Endothelial cell of umbilical vein (primary cell): ENCODE data around the gene MIB2. TPM values are rescaled to one million over a fixed set of nuclear protein-coding genes. Genes with fewer than 3 reads are reported as not detected.

ENCODE experiments used
- BruUV-seq: library from RNA; stranded (reverse); fragments of 400-500 nt; replicated peaks from 2 replicates; lab custom pipeline; 2021; lab: Mats Ljungman, UMichigan
- CTCF ChIA-PET: fragments of 300-600, 350-600 bp; sonication (Branson Sonifier 250); formaldehyde crosslinking; loops from one replicate; lab custom pipeline; 2021; ENCODE audit warnings: antibody characterized with exemption, inconsistent platforms; lab: Charles Lee
- POLR2A ChIA-PET: fragments of 300-600, 350-600 bp; sonication (Branson Sonifier 250); formaldehyde crosslinking; loops from one replicate; lab custom pipeline; 2021; ENCODE audit warnings: antibody characterized with exemption, inconsistent platforms; lab: Charles Lee
- DNase-seq: peaks from one replicate; pipeline ENCODE4 v3.0.0-alpha.2; 2011; ENCODE audit warnings: low read depth, low spot score
- FAIRE-seq: peaks from 2 replicates; lab custom pipeline; 2011; peaks lifted over from hg19 to GRCh38; lab: Jason Lieb, UNC
- H2AFZ ChIP-seq: 2 replicates; pipeline ENCODE4 v1.6.0; 2012; ENCODE audit warnings: low read depth, low read length, control low read depth, inconsistent platforms
- H3K27ac ChIP-seq: 2 replicates; pipeline ENCODE4 v1.5.1; 2011; ENCODE audit warnings: low read depth, mild to moderate bottlenecking, control low read depth, low read length, moderate library complexity; ENCODE audit not compliant: insufficient read depth
- H3K27me3 ChIP-seq, 2 experiments: 2 replicates each; pipeline versions ENCODE4 v1.6.0 to v1.6.1; 2011; ENCODE audit warnings: low read length in 2 of 2, mixed read lengths in 1 of 2; ENCODE audit not compliant: control insufficient read depth in 2 of 2, insufficient read depth in 2 of 2
- H3K36me3 ChIP-seq, 2 experiments: 2 replicates in 1 of 2; 3 replicates in 1 of 2; pipeline ENCODE4 v1.5.1; 2011; ENCODE audit warnings: low read length in 2 of 2, mild to moderate bottlenecking in 1 of 2, moderate library complexity in 1 of 2; ENCODE audit not compliant: control insufficient read depth in 2 of 2, insufficient read depth in 2 of 2; ENCODE audit errors: extremely low read depth in 1 of 2
- H3K4me1 ChIP-seq: 3 replicates; pipeline ENCODE4 v1.5.1; 2011; ENCODE audit warnings: mild to moderate bottlenecking, low read length; ENCODE audit not compliant: control insufficient read depth, insufficient read depth; ENCODE audit errors: extremely low read depth
- H3K4me2 ChIP-seq: 2 replicates; pipeline ENCODE4 v1.6.1; 2011; ENCODE audit warnings: low read length, control low read depth, mixed read lengths; ENCODE audit not compliant: insufficient read depth
- H3K4me3 ChIP-seq, 3 experiments: fragments of 200-600 bp in 1 of 3; sonication (generic), shearing (Covaris generic) in 1 of 3; replicated peaks in 1 of 3; 2 replicates each; pipeline ENCODE4 v1.5.1; 2011 to 2016; ENCODE audit warnings: control low read depth in 3 of 3, low read length in 3 of 3, mild to moderate bottlenecking in 2 of 3, inconsistent platforms in 1 of 3, low read depth in 1 of 3, moderate library complexity in 1 of 3; ENCODE audit not compliant: insufficient read depth in 1 of 3
- H3K79me2 ChIP-seq: 2 replicates; pipeline ENCODE4 v1.6.0; 2012; ENCODE audit warnings: low read length, inconsistent platforms; ENCODE audit not compliant: control insufficient read depth, insufficient read depth
- H3K9ac ChIP-seq: replicated peaks from 2 replicates; pipeline ENCODE3; 2011; ENCODE audit warnings: low read length, control low read depth; ENCODE audit not compliant: insufficient read depth; ENCODE audit errors: extremely low read depth
- H3K9me1 ChIP-seq: replicated peaks from 3 replicates; pipeline ENCODE4 v1.6.0; 2011; ENCODE audit warnings: mild to moderate bottlenecking, low read length; ENCODE audit not compliant: control insufficient read depth, insufficient read depth; ENCODE audit errors: extremely low read depth
- H3K9me3 ChIP-seq: replicated peaks from 2 replicates; pipeline ENCODE4 v1.5.1; 2012; ENCODE audit warnings: low read length, inconsistent platforms; ENCODE audit not compliant: control insufficient read depth, insufficient read depth
- H4K20me1 ChIP-seq: replicated peaks from 2 replicates; pipeline ENCODE3; 2011; ENCODE audit warnings: mild to moderate bottlenecking, low read length; ENCODE audit not compliant: control insufficient read depth, insufficient read depth; ENCODE audit errors: extremely low read depth
- EZH2 ChIP-seq: IDR thresholded peaks from 2 replicates; pipeline ENCODE4 v1.6.1; 2012; ENCODE audit warnings: borderline replicate concordance, low read depth, mild to moderate bottlenecking, moderate library complexity, low read length, inconsistent platforms; ENCODE audit not compliant: severe bottlenecking
- FOS ChIP-seq: IDR thresholded peaks from 2 replicates; pipeline ENCODE4 v1.6.1; 2011; ENCODE audit warnings: mild to moderate bottlenecking, low read length, moderate library complexity, borderline replicate concordance; ENCODE audit not compliant: insufficient read depth
- GATA2 ChIP-seq: IDR thresholded peaks from 2 replicates; pipeline ENCODE4 v1.7.0; 2011; ENCODE audit warnings: low read depth, mild to moderate bottlenecking, moderate library complexity, mixed read lengths, low read length; ENCODE audit not compliant: insufficient read length, insufficient read depth
- MYC ChIP-seq: IDR thresholded peaks from one replicate; pipeline ENCODE4 v1.6.1; 2011; ENCODE audit warnings: mild to moderate bottlenecking, low read depth, low read length
- POLR2A ChIP-seq: IDR thresholded peaks from 2 replicates; pipeline ENCODE4 v1.6.1; 2012; ENCODE audit warnings: low read depth, mild to moderate bottlenecking, control low read depth, low read length
- POLR2AphosphoS5 ChIP-seq: IDR thresholded peaks from 2 replicates; pipeline ENCODE4 v1.6.1; 2012; ENCODE audit warnings: low read depth, mild to moderate bottlenecking, control low read depth, low read length, moderate library complexity; ENCODE audit not compliant: insufficient read depth
- dilution Hi-C: fragments of 300-500 bp; cut with MboI; formaldehyde crosslinking; loops from one replicate; pipeline ENCODE4 v1.15.0; 2019; ENCODE audit warnings: low sequenced_read_pairs; ENCODE audit not compliant: extremely low pct_ligation_motif_present
- intact Hi-C: fragments of 100-400 bp; cut with micrococcal nuclease; formaldehyde crosslinking; loops from one replicate; pipeline ENCODE4 v1.10.0; 2022
- polyA plus RNA-seq, 4 experiments: library from polyadenylated mRNA; depleted of rRNA in 3 of 4; stranded (reverse) in 3 of 4; unstranded in 1 of 4; fragments of >200 nt; gene quantifications; 2 replicates each; pipeline versions ENCODE4 v1.2.1 to v1.2.3, GENCODE V29; 2011 to 2012; ENCODE audit warnings: missing spikeins in 1 of 4
- total RNA-seq: library from RNA; stranded (reverse); gene quantifications from 2 replicates; pipeline ENCODE4 v1.2.3, GENCODE V29; 2021
- TF ChIP-seq, protein P1 (sequence below): IDR thresholded peaks from 2 replicates; pipeline ENCODE4 v1.6.1; 2011; ENCODE audit not compliant: insufficient read depth, insufficient read length
- TF ChIP-seq, protein P2 (sequence below), 2 donors: IDR thresholded peaks; 1 replicate in 1 of 2; 2 replicates in 1 of 2; pipeline ENCODE4 v1.5.1; 2011; ENCODE audit warnings: low read length in 2 of 2, mild to moderate bottlenecking in 2 of 2, moderate library complexity in 2 of 2, control low read depth in 1 of 2, inconsistent platforms in 1 of 2, low read depth in 1 of 2; ENCODE audit not compliant: insufficient read depth in 1 of 2; ENCODE audit errors: extremely low read depth in 1 of 2

The MIB2 gene
- total and polyA plus RNA-seq, 2 donors (not counting 3 experiments of a cell fraction or from before 2014, with no cell fraction given): 25.9 to 45.0 TPM

DNA sequence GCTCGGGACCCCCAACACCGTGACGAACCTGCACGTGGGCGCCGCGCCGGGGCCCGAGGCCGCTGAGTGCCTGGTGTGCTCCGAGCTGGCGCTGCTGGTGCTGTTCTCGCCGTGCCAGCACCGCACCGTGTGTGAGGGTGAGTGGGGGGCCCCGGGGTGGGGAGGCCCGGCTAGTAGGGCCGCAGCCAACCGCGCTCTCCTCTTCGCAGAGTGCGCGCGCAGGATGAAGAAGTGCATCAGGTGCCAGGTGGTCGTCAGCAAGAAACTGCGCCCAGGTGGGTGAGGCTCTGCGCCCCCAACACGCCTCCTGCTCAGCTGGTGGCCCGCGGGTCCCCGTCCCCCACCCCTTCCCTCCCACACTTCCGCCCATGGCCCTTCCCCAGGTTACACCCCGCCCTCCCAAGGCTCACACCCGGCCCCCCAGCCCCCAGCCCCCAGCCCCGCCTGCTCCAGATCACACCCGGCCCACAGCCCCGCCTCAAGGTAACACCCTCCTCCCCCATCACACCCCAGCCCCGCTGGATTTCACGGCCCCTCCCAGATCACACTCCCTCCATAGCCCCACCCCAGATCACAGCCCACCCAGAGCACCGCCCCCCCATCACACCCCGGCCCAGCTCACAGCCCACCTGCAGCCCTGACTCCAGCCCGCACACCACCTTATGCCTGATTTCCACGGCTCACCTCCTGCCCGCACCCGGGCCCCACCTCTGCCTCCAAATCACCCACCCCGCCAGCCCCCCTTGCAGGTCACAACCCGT is 14.3 kb downstream of the MIB2 start:
- no peak for TF ChIP-seq GATA2
- TF ChIP-seq, protein P1, sequence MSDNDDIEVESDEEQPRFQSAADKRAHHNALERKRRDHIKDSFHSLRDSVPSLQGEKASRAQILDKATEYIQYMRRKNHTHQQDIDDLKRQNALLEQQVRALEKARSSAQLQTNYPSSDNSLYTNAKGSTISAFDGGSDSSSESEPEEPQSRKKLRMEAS: no peak
- TF ChIP-seq, protein P2, sequence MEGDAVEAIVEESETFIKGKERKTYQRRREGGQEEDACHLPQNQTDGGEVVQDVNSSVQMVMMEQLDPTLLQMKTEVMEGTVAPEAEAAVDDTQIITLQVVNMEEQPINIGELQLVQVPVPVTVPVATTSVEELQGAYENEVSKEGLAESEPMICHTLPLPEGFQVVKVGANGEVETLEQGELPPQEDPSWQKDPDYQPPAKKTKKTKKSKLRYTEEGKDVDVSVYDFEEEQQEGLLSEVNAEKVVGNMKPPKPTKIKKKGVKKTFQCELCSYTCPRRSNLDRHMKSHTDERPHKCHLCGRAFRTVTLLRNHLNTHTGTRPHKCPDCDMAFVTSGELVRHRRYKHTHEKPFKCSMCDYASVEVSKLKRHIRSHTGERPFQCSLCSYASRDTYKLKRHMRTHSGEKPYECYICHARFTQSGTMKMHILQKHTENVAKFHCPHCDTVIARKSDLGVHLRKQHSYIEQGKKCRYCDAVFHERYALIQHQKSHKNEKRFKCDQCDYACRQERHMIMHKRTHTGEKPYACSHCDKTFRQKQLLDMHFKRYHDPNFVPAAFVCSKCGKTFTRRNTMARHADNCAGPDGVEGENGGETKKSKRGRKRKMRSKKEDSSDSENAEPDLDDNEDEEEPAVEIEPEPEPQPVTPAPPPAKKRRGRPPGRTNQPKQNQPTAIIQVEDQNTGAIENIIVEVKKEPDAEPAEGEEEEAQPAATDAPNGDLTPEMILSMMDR (IDR thresholded peaks at IDR 0.05; ENCODE audit: extremely low read depth in 1 of 2, insufficient read depth in 1 of 2, low read depth in 1 of 2, low read length in 2 of 2): no peak
- TF ChIP-seq POLR2A: no peak
- TF ChIP-seq EZH2: no peak
- no peak for TF ChIP-seq POLR2AphosphoS5
- TF ChIP-seq MYC: no peak
- no peak for TF ChIP-seq FOS
- Histone ChIP-seq H3K4me1 (no peaks in the 10 kb centered on the region), H3K4me3 (no peak overlapping the region), H3K27me3 (peaks cover 3 to 24% of the 10 kb centered on the region in 2 experiments), H3K4me2 (no peak overlapping the region), H2AFZ (no peak overlapping the region), H3K9me3 (no peaks in the 10 kb centered on the region), H3K79me2 (no peaks in the 10 kb centered on the region), H3K36me3 (no peaks in the 10 kb centered on the region), H3K27ac (no peak overlapping the region), H3K9ac (no peak overlapping the region), H3K9me1 (no peaks in the 10 kb centered on the region), H4K20me1 (no peaks in the 10 kb centered on the region)
- FAIRE-seq: no peak
- CTCF ChIA-PET: interaction anchor here (1.0 to 1.6 kb wide), 3 partner anchors 10 to 276 kb away, joined by 3 read pairs; no protein-coding TSS in a partner anchor
- intact Hi-C loops: no loop called here
- dilution Hi-C loops: no loop called here
- POLR2A ChIA-PET: no interaction called here
- DNase-seq: no peak
- BruUV-seq: no TSS peak
